K562 (cell line): Measurements from ENCODE around the gene TM7SF2. TPM values are rescaled to one million over a fixed set of nuclear protein-coding genes. Genes with fewer than 3 reads are reported as not detected.

ENCODE experiments used
- CHD2 ChIP-seq: IDR thresholded peaks from 2 replicates; pipeline ENCODE4 v1.6.1; 2011; ENCODE audit warnings: low read depth, low read length
- CXXC5 ChIP-seq: fragments of 250-450 bp; sonication (Bioruptor Pico); IDR thresholded peaks from 2 replicates; pipeline ENCODE4 v1.8.0; 2022; ENCODE audit warnings: inconsistent platforms, mild to moderate bottlenecking, moderate library complexity
- EP400 ChIP-seq: fragments of 450-650 bp; IDR thresholded peaks from 2 replicates; pipeline ENCODE4 v1.6.1; 2017; ENCODE audit warnings: antibody characterized with exemption, mild to moderate bottlenecking, moderate library complexity
- FOSL1 ChIP-seq: fragments of 200-800 bp; sonication (Bioruptor generic); conservative IDR thresholded peaks from 2 replicates; pipeline ENCODE4 v1.6.1; 2016; ENCODE audit warnings: missing genetic modification characterization, missing compliant biosample characterization
- GTF2F1 ChIP-seq: IDR thresholded peaks from 2 replicates; pipeline ENCODE4 v1.6.1; 2011; ENCODE audit warnings: low read depth, low read length, improper control_type of control experiment
- HDGF ChIP-seq: fragments of 450-650 bp; IDR thresholded peaks from 2 replicates; pipeline ENCODE4 v1.6.1; 2016
- HMG20B ChIP-seq: fragments of 250-450 bp; sonication (Bioruptor Pico); IDR thresholded peaks from 2 replicates; pipeline ENCODE4 v1.5.0; 2021; ENCODE audit warnings: mild to moderate bottlenecking
- JUND ChIP-seq, 2 experiments: IDR thresholded peaks; 2 replicates in 1 of 2; 3 replicates in 1 of 2; pipeline ENCODE4 v1.6.1; 2011; ENCODE audit warnings: borderline replicate concordance in 2 of 2, low read depth in 2 of 2, low read length in 2 of 2, improper control_type of control experiment in 1 of 2, missing biosample characterization in 1 of 2, missing genetic modification characterization in 1 of 2, missing genetic modification reagents in 1 of 2
- KAT8 ChIP-seq: fragments of 450-650 bp; IDR thresholded peaks from 2 replicates; pipeline ENCODE4 v1.6.1; 2016; ENCODE audit warnings: low read depth, mild to moderate bottlenecking
- MAFG ChIP-seq: fragments of 450-650 bp; conservative IDR thresholded peaks from 2 replicates; pipeline ENCODE4 v1.6.1; 2016; ENCODE audit warnings: missing genetic modification characterization, missing compliant biosample characterization
- MTA3 ChIP-seq: fragments of 450-650 bp; formaldehyde crosslinking; IDR thresholded peaks from 2 replicates; pipeline ENCODE4 v1.6.1; 2017; ENCODE audit warnings: mild to moderate bottlenecking, borderline replicate concordance
- NONO ChIP-seq, 2 experiments: fragments of 200-400 bp in 1 of 2; fragments of 450-650 bp in 1 of 2; formaldehyde crosslinking in 1 of 2; IDR thresholded peaks; 2 replicates each; pipeline ENCODE4 v1.6.1; 2017; ENCODE audit warnings: low read depth in 2 of 2, mild to moderate bottlenecking in 2 of 2, moderate library complexity in 2 of 2, low read length in 1 of 2
- RFX7 ChIP-seq: fragments of 250-450 bp; sonication (Bioruptor Pico); IDR thresholded peaks from 2 replicates; pipeline ENCODE4 v1.5.1; 2021; ENCODE audit warnings: mild to moderate bottlenecking
- SOX6 ChIP-seq: fragments of 450-650 bp; IDR thresholded peaks from 2 replicates; pipeline ENCODE4 v1.6.1; 2014; ENCODE audit warnings: mild to moderate bottlenecking
- STAT5B ChIP-seq: fragments of 250-450 bp; sonication (Bioruptor Pico); IDR thresholded peaks from 2 replicates; pipeline ENCODE4 v1.8.0; 2021; ENCODE audit warnings: mild to moderate bottlenecking, inconsistent platforms
- ZBTB1 ChIP-seq: sonication (generic); formaldehyde crosslinking; IDR thresholded peaks from 2 replicates; pipeline ENCODE4 v1.8.1; 2023; ENCODE audit warnings: missing genetic modification reagents, low read depth, mild to moderate bottlenecking, borderline replicate concordance
- ZNF134 ChIP-seq: fragments of 250-450 bp; sonication (Bioruptor Pico); conservative IDR thresholded peaks from 2 replicates; pipeline ENCODE4 v1.4.0; 2020
- polyA plus RNA-seq, 8 experiments: library from polyadenylated mRNA; depleted of rRNA in 4 of 8; stranded (reverse) in 5 of 8; unstranded in 3 of 8; fragments of >200 nt; fragmentation: Nextera tagmentation in 2 of 8; fragmentation: Illumina TruSeq in 1 of 8; extraction: Ambion mirVana in 2 of 8; extraction: Trizol in 1 of 8; gene quantifications; 2 replicates each; pipeline versions ENCODE4 v1.2.1 to v1.2.3, GENCODE V29; 2011 to 2014; ENCODE audit warnings: inconsistent platforms in 1 of 8, missing spikeins in 1 of 8
- total RNA-seq, 7 experiments: library from RNA; depleted of rRNA in 6 of 7; stranded (reverse); fragments of >200 nt in 6 of 7; fragmentation: Illumina TruSeq in 2 of 7; extraction: Trizol in 2 of 7; gene quantifications; 2 replicates each; pipeline versions ENCODE4 v1.2.1 to v1.2.3, GENCODE V29; 2011 to 2021; ENCODE audit warnings: low replicate concordance in 1 of 7
- TF ChIP-seq, protein P1 (sequence below): fragments of 150-350 bp; IDR thresholded peaks from 2 replicates; pipeline ENCODE4 v1.6.1; 2014; ENCODE audit warnings: low read depth, mild to moderate bottlenecking, low read length, borderline replicate concordance
- TF ChIP-seq, protein P2 (sequence below): IDR thresholded peaks from 2 replicates; pipeline ENCODE4 v1.6.1; 2011; ENCODE audit warnings: borderline replicate concordance, low read depth, mild to moderate bottlenecking, moderate library complexity, low read length; ENCODE audit not compliant: insufficient read depth, poor library complexity, severe bottlenecking
- TF ChIP-seq, protein P3 (sequence below): fragments of 250-450 bp; sonication (Bioruptor Pico); IDR thresholded peaks from 2 replicates; pipeline ENCODE4 v1.5.0; 2022; ENCODE audit warnings: mild to moderate bottlenecking

The TM7SF2 gene
- total and polyA plus RNA-seq, 9 of the 15 experiments (the other 6 are each of a cell fraction or from before 2014, with no cell fraction given) = 1.2 to 22.0 (median 14.3) TPM

DNA sequence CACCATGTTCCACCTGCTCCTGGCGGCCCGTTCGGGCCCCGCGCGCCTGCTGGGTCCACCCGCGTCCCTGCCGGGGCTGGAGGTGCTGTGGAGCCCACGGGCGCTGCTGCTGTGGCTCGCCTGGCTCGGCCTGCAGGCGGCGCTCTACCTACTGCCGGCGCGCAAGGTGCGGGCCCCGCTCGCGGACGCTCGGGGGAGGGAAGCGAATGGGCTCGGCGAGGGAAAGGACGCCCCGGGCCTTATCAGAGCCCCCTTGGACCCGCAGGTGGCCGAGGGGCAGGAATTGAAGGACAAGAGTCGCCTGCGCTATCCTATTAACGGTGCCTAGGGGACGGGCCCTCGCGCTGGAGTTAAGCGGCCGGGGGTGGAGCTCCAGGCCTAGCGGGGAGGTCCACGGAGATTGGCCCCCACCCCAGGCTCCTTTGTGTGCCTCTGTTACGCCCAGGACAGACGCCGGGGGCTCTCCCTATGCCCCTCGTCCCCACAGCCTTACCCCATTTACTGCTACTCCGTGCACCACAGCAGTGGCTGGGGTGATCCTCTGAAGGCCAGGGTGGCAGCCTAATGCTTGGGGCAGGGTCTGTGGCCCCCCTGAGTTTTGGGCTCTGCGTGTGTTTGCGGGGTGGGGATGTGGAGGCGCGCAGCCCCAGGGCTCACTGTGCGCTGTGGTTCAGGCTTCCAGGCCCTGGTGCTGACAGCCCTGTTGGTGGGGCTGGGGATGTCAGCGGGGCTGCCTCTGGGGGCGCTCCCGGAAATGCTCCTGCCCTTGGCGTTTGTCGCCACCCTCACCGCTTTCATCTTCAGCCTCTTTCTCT is 1.1 kb downstream of the TM7SF2 start (continued):
- TF ChIP-seq, protein P1, sequence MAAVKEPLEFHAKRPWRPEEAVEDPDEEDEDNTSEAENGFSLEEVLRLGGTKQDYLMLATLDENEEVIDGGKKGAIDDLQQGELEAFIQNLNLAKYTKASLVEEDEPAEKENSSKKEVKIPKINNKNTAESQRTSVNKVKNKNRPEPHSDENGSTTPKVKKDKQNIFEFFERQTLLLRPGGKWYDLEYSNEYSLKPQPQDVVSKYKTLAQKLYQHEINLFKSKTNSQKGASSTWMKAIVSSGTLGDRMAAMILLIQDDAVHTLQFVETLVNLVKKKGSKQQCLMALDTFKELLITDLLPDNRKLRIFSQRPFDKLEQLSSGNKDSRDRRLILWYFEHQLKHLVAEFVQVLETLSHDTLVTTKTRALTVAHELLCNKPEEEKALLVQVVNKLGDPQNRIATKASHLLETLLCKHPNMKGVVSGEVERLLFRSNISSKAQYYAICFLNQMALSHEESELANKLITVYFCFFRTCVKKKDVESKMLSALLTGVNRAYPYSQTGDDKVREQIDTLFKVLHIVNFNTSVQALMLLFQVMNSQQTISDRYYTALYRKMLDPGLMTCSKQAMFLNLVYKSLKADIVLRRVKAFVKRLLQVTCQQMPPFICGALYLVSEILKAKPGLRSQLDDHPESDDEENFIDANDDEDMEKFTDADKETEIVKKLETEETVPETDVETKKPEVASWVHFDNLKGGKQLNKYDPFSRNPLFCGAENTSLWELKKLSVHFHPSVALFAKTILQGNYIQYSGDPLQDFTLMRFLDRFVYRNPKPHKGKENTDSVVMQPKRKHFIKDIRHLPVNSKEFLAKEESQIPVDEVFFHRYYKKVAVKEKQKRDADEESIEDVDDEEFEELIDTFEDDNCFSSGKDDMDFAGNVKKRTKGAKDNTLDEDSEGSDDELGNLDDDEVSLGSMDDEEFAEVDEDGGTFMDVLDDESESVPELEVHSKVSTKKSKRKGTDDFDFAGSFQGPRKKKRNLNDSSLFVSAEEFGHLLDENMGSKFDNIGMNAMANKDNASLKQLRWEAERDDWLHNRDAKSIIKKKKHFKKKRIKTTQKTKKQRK = no peak
- TF ChIP-seq MTA3 (peak; percentile 97), HDGF (no peak), FOSL1 (no peak), ZNF134 (CRISPR knock-in tag) (no peak), CHD2 (peak; percentile 33; the same call in 1 of the 2 replicates), JUND (IDR thresholded peaks at IDR 0.05; ENCODE audit: borderline replicate concordance, low read depth, low read length) (0 out of 2 replicates have a peak, but pooled peaks have one; percentile 6), JUND (tag; IDR thresholded peaks at IDR 0.05; ENCODE audit: borderline replicate concordance, low read depth, low read length) (peak; percentile 10; the same call in 1 of the 3 replicates), HMG20B (CRISPR knock-in tag) (no peak), STAT5B (CRISPR knock-in tag) (no peak), RFX7 (CRISPR knock-in tag) (no peak), EP400 (peak; percentile 46; the same call in 1 of the 2 replicates), CXXC5 (CRISPR knock-in tag) (peak; percentile 89), NONO (IDR thresholded peaks at IDR 0.05; ENCODE audit: low read depth in 2 of 2, low read length in 1 of 2) (peak in 1 of 2 experiments; percentile 94; a peak in 2 of 4 replicates), KAT8 (no peak), MAFG (tag) (no peak), ZBTB1 (CRISPR knock-in tag) (peak; percentile 68), GTF2F1 (no peak), SOX6 (peak; percentile 48; the same call in 1 of the 2 replicates)
- TF ChIP-seq, protein P2, sequence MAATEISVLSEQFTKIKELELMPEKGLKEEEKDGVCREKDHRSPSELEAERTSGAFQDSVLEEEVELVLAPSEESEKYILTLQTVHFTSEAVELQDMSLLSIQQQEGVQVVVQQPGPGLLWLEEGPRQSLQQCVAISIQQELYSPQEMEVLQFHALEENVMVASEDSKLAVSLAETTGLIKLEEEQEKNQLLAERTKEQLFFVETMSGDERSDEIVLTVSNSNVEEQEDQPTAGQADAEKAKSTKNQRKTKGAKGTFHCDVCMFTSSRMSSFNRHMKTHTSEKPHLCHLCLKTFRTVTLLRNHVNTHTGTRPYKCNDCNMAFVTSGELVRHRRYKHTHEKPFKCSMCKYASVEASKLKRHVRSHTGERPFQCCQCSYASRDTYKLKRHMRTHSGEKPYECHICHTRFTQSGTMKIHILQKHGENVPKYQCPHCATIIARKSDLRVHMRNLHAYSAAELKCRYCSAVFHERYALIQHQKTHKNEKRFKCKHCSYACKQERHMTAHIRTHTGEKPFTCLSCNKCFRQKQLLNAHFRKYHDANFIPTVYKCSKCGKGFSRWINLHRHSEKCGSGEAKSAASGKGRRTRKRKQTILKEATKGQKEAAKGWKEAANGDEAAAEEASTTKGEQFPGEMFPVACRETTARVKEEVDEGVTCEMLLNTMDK = peak; percentile 96
- TF ChIP-seq, protein P3, sequence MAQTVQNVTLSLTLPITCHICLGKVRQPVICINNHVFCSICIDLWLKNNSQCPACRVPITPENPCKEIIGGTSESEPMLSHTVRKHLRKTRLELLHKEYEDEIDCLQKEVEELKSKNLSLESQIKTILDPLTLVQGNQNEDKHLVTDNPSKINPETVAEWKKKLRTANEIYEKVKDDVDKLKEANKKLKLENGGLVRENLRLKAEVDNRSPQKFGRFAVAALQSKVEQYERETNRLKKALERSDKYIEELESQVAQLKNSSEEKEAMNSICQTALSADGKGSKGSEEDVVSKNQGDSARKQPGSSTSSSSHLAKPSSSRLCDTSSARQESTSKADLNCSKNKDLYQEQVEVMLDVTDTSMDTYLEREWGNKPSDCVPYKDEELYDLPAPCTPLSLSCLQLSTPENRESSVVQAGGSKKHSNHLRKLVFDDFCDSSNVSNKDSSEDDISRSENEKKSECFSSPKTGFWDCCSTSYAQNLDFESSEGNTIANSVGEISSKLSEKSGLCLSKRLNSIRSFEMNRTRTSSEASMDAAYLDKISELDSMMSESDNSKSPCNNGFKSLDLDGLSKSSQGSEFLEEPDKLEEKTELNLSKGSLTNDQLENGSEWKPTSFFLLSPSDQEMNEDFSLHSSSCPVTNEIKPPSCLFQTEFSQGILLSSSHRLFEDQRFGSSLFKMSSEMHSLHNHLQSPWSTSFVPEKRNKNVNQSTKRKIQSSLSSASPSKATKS (CRISPR knock-in tag) = no peak
